ENCODE measurements around the gene METTL27. TPM values are rescaled to one million over a fixed set of nuclear protein-coding genes. Genes with fewer than 3 reads are reported as not detected.

The METTL27 gene
- total and polyA plus RNA-seq, 2 of the 8 experiments (the other 6 are each of a cell fraction or from before 2014, with no cell fraction given), result 6.2 to 12.0 TPM

DNA sequence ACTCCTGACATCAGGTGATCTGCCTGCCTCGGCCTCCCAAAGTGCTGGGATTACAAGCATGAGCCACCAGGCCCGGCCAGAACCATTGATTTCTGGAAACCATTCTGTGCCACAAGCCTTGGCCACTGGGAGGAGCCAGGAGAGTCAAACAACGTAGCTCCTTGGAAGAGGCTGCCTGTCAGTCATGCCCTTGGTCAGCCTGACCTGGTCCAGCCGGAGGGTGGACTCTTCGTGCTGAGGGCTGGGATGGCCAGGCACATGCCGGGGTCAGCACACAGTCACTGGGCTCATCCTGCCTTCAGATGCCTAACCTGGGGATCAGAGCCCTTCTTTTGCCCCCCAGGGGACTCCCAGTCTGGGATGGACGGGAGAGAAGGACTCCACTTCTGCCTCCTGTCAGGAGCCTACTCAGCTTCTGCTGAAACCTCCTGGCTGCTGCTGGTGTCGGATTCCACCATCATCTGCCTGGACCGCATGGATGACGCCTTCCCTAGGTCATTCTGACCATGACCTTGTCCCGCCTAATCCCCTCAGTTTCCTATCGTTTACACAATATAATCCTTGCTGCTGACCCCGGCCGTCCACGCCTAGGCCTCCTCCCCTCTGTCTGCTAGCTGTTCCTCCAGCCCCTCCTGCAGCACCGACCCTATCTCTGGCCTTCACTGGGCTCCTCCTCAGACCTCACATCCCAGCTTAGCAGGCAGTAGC lies 49.0 kb upstream of the METTL27 start:
- Histone ChIP-seq H3K56ac (replicated peaks; ENCODE audit: insufficient read length, low read depth, low read length) (no peak overlapping the region), H2BK120ac (replicated peaks; ENCODE audit: low read depth, low read length) (no peak overlapping the region), H2AFZ (ENCODE audit: low read length) (no peak overlapping the region), H3K9me3 (ENCODE audit: insufficient read depth in 2 of 2, low read depth in 1 of 2, low read length in 1 of 2) (peaks cover 3 to 5% of the 10 kb centered on the region in 2 experiments; a peak in 1 of 4 replicates), H3K27ac (ENCODE audit: low read depth, low read length) (no peak overlapping the region), H3K4ac (replicated peaks; ENCODE audit: insufficient read length, low read depth, low read length) (no peak overlapping the region), H4K91ac (replicated peaks; ENCODE audit: insufficient read length, low read length) (no peak overlapping the region), H3K18ac (ENCODE audit: extremely low read depth, low read length) (no peak overlapping the region), H3K4me2 (ENCODE audit: insufficient read depth in 1 of 2, low read depth in 2 of 2, low read length in 2 of 2) (no peak overlapping the region), H2BK20ac (ENCODE audit: low read length) (peak overlapping the region; percentile 80; the same call in 1 of the 2 replicates), H3K9ac (replicated peaks in 1 of 4; ENCODE audit: extremely low read depth in 1 of 4, low read depth in 3 of 4, low read length in 3 of 4) (no peak overlapping the region), H2AK5ac (ENCODE audit: low read depth, low read length) (peak overlapping the region; percentile 75; the same call in 1 of the 2 replicates), H3K27me3 (replicated peaks in 1 of 4; ENCODE audit: control insufficient read depth in 3 of 4, extremely low read depth in 1 of 4, insufficient read depth in 3 of 4, low read length in 3 of 4) (no peaks in the 10 kb centered on the region), H4K8ac (ENCODE audit: extremely low read depth, insufficient read depth, low read length) (no peak overlapping the region), H4K20me1 (replicated peaks in 1 of 2; ENCODE audit: control insufficient read depth in 1 of 2, insufficient read depth in 2 of 2, low read length in 2 of 2) (no peaks in the 10 kb centered on the region), H2BK5ac (ENCODE audit: low read depth, low read length) (no peak overlapping the region), H3K79me2 (ENCODE audit: control insufficient read depth in 1 of 2, insufficient read depth in 2 of 2, low read length in 2 of 2) (no peaks in the 10 kb centered on the region), H3K4me1 (replicated peaks in 1 of 4; ENCODE audit: control insufficient read depth in 3 of 4, insufficient read depth in 4 of 4, low read length in 3 of 4) (peaks cover 0 to 4% (median 0%) of the 10 kb centered on the region in 4 experiments; a peak in 3 of 7 replicates), H2BK12ac (ENCODE audit: low read depth, low read length) (no peak overlapping the region), H3K4me3 (ENCODE audit: extremely low read depth in 1 of 4, insufficient read depth in 2 of 4, low read depth in 3 of 4, low read length in 4 of 4) (no peak overlapping the region), H3K14ac (ENCODE audit: insufficient read length) (no peak overlapping the region), H2BK15ac (ENCODE audit: low read length) (peak overlapping the region; percentile 72; the same call in 1 of the 2 replicates), H3K79me1 (ENCODE audit: low read depth, low read length) (no peaks in the 10 kb centered on the region), H3K23me2 (ENCODE audit: low read depth, low read length) (no peaks in the 10 kb centered on the region), H4K5ac (ENCODE audit: insufficient read length, low read depth, low read length) (no peak overlapping the region), H3K36me3 (ENCODE audit: control insufficient read depth in 2 of 4, insufficient read depth in 4 of 4, low read length in 3 of 4) (no peaks in the 10 kb centered on the region), H3K23ac (ENCODE audit: insufficient read length) (no peak overlapping the region)
- CTCF ChIA-PET (ENCODE audit: partially characterized antibody), result interaction anchor here (0.7 to 2.1 kb wide), 13 partner anchors 9 to 289 kb away, joined by 3 to 12 read pairs (median 4); partner anchors contain the start of gene ELN
- 82% methylated on average over 16 of the region's 16 CpGs; no CpG with 5 or more reads in 1 of the 2 experiments for WGBS, 2 experiments (ENCODE audit: extremely low coverage in 1 of 2, insufficient coverage in 1 of 2, insufficient read length in 1 of 2, insufficient replicate concordance in 2 of 2, low coverage in 1 of 2, low lambda C conversion rate in 2 of 2, missing lambda C conversion rate in 1 of 2)
- POLR2A ChIA-PET (ENCODE audit: partially characterized antibody), result no interaction called here
- FAIRE-seq (no peak), DNase-seq (ENCODE audit: low read depth in 1 of 2, low spot score in 2 of 2) (no peak)
- TF ChIP-seq CHD2 (IDR thresholded peaks at IDR 0.05; ENCODE audit: low read length), result no peak
- TF ChIP-seq, protein P1, sequence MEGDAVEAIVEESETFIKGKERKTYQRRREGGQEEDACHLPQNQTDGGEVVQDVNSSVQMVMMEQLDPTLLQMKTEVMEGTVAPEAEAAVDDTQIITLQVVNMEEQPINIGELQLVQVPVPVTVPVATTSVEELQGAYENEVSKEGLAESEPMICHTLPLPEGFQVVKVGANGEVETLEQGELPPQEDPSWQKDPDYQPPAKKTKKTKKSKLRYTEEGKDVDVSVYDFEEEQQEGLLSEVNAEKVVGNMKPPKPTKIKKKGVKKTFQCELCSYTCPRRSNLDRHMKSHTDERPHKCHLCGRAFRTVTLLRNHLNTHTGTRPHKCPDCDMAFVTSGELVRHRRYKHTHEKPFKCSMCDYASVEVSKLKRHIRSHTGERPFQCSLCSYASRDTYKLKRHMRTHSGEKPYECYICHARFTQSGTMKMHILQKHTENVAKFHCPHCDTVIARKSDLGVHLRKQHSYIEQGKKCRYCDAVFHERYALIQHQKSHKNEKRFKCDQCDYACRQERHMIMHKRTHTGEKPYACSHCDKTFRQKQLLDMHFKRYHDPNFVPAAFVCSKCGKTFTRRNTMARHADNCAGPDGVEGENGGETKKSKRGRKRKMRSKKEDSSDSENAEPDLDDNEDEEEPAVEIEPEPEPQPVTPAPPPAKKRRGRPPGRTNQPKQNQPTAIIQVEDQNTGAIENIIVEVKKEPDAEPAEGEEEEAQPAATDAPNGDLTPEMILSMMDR (IDR thresholded peaks at IDR 0.05; ENCODE audit: control extremely low read depth in 1 of 3, insufficient read depth in 1 of 3, low read depth in 1 of 3, low read length in 3 of 3), result peak; percentile 26 to 42 (median 38)
- peak; percentile 24 to 54 for TF ChIP-seq RAD21 (IDR thresholded peaks at IDR 0.05 in 1 of 2, conservative IDR thresholded peaks at IDR 0.05 in 1 of 2; ENCODE audit: low read depth in 2 of 2, low read length in 2 of 2)

Data from H1 (cell line).